ENCODE data around the gene AVPI1. TPM values are rescaled to one million over a fixed set of nuclear protein-coding genes. Genes with fewer than 3 reads are reported as not detected.

The AVPI1 gene
- total RNA-seq, 4 donors from 2014 or later: 17.7 to 195 (median 69.0) TPM

DNA sequence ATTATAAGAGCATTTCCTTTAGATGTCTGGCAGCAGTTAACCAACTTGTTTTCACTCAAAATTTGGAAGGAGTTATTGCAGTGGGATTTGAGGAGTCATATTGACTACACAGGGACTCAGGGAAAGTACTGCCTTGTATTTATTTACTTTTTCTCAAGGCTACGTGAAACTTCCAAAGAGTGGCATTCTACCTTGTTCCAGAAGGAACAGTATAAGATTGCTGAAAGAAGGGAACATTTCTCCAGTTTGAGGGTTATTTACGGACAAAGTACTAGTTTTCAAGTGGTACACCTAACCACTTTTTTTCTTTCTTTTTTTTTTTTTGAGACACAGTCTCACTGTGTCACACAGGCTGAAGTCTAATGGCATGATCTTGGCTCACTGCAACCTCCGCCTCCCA lies 58.8 kb downstream of the AVPI1 start:
- DNase-seq (ENCODE audit: low spot score): no peak
- TF ChIP-seq, protein P1, sequence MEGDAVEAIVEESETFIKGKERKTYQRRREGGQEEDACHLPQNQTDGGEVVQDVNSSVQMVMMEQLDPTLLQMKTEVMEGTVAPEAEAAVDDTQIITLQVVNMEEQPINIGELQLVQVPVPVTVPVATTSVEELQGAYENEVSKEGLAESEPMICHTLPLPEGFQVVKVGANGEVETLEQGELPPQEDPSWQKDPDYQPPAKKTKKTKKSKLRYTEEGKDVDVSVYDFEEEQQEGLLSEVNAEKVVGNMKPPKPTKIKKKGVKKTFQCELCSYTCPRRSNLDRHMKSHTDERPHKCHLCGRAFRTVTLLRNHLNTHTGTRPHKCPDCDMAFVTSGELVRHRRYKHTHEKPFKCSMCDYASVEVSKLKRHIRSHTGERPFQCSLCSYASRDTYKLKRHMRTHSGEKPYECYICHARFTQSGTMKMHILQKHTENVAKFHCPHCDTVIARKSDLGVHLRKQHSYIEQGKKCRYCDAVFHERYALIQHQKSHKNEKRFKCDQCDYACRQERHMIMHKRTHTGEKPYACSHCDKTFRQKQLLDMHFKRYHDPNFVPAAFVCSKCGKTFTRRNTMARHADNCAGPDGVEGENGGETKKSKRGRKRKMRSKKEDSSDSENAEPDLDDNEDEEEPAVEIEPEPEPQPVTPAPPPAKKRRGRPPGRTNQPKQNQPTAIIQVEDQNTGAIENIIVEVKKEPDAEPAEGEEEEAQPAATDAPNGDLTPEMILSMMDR (IDR thresholded peaks at IDR 0.05): no peak
- ATAC-seq (ENCODE audit: low FRiP score): no peak

DNA sequence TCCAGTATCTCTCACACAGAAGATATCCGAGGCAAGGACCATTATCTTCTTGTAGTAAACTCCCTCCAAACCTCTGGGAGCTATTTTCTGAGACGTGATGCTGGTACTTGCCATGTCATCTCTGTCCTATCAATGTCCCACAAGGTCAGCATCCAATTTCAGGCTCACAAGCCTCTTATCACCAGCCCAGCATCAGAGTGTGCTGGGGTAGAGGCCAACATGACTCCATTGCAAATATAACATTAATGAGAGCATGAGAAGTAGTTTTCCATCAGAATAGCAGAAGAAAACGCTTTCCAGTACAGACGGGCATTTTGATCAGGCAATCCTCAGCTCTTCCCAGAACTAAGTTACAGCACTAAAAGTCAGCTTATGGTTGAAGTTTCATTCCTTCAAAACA lies 59.3 kb downstream of the AVPI1 start:
- DNase-seq (ENCODE audit: low spot score): no peak
- TF ChIP-seq, protein P1 (IDR thresholded peaks at IDR 0.05): no peak
- no peak for ATAC-seq (ENCODE audit: low FRiP score)

Other genes starting within 250 kb of the AVPI1 start
- 10 to 100 TPM; 17.4 to 25.9 (median 21.3) TPM for gene EXOSC1, start 241.2 kb downstream of the AVPI1 start, total RNA-seq
- gene ZDHHC16, start 241.1 kb downstream of the AVPI1 start, total RNA-seq: 10 to 100 TPM; 27.7 to 43.5 (median 34.4) TPM
- gene MMS19, start 188.8 kb downstream of the AVPI1 start, total RNA-seq: 100 to 1,000 TPM in 1 of 4 donors, 10 to 100 TPM in 3; 44.4 to 117 (median 64.7) TPM
- 10 to 100 TPM; 15.6 to 22.8 (median 19.2) TPM for gene UBTD1, start 188.3 kb downstream of the AVPI1 start, total RNA-seq
- 1 to 10 TPM in 1 of 4 donors, not detected in 3; 2.7 TPM for gene ANKRD2, start 114.5 kb downstream of the AVPI1 start, total RNA-seq
- 10 to 100 TPM in 1 of 4 donors, 1 to 10 TPM in 3; 3.3 to 11.7 (median 7.6) TPM for gene HOGA1, start 102.9 kb downstream of the AVPI1 start, total RNA-seq
- 1 to 10 TPM in 1 of 4 donors, under 1 TPM in 1, not detected in 2; 0.88 to 1.2 TPM for gene C10orf62, start 97.5 kb downstream of the AVPI1 start, total RNA-seq
- gene MORN4, start 53.7 kb downstream of the AVPI1 start, total RNA-seq: 1 to 10 TPM in 3 of 4 donors, under 1 TPM in 1; 0.36 to 5.3 (median 2.5) TPM
- 10 to 100 TPM; 11.7 to 33.9 (median 17.8) TPM for gene PI4K2A, start 46.6 kb downstream of the AVPI1 start, total RNA-seq
- gene MARVELD1, start 26.5 kb upstream of the AVPI1 start, total RNA-seq: 10 to 100 TPM; 16.7 to 23.0 (median 21.3) TPM
- 10 to 100 TPM; 17.9 to 27.1 (median 20.7) TPM for gene ZFYVE27, start 49.9 kb upstream of the AVPI1 start, total RNA-seq
- 1 to 10 TPM in 1 of 4 donors, under 1 TPM in 2, not detected in 1; 0.56 to 4.1 (median 0.60) TPM for gene SFRP5, start 84.8 kb upstream of the AVPI1 start, total RNA-seq
- 1 to 10 TPM in 1 of 4 donors, under 1 TPM in 3; 0.19 to 1.6 (median 0.57) TPM for gene GOLGA7B, start 162.6 kb upstream of the AVPI1 start, total RNA-seq